Measurements from ENCODE around the gene B4GALT1. TPM values are rescaled to one million over a fixed set of nuclear protein-coding genes. Genes with fewer than 3 reads are reported as not detected.

The B4GALT1 gene
- total and polyA plus RNA-seq, 2 donors (not counting 3 experiments of a cell fraction or from before 2014, with no cell fraction given) = 61.4 to 66.5 TPM

DNA sequence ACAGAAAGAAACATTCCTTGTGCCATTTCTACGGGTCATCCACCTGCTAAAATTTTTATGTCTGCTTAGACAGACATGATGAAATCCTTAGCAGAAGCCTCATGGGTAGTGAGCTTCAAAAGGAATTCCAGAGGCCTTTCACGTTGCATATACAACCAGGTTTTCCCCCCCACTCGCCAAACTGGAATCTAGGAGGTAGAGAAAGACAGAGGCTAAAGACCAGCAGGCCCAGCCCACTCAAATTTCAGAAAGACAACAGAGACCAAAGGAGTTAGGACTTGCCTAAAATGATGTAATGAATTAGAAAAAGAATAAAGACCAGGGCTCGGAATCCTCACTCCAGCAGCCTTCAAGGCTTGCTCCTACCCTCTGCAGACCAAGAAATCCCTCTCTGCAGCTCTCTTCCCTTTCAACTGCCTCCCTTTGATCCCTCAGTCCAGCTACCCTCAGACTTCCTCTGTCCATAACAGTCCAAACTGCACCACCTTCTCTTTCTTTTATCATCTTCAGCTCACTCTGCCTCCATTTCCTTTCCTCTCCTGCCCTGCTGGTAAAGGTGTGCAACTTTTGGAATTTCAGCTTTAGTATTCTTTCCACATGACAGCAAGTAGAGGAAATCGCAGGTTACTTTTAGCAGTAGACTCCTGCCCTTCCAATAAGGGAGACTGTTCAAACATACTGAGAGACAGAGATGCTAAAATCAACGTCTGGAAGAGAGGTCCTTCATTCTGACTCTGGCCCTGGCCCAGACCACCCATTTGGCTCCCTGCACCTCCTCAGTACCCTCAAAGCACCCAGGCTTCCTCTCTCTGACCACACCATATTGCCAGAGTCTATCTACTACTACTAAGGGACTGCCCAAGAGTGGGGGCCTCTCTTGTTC lies 8.9 kb downstream of the B4GALT1 start:
- no peaks in the 10 kb centered on the region for H3K36me3 ChIP-seq (ENCODE audit: control insufficient read depth in 2 of 2, extremely low read depth in 1 of 2, insufficient read depth in 2 of 2, low read length in 2 of 2)
- H3K9ac ChIP-seq (replicated peaks; ENCODE audit: extremely low read depth, insufficient read depth, low read length) = peak overlapping the region; percentile 59
- no peak overlapping the region for H2AFZ ChIP-seq (ENCODE audit: low read depth, low read length)
- ChIA-PET POLR2A (no interaction called here), CTCF (interaction anchor here (0.5 to 3.6 kb wide), 5 partner anchors 9 to 68 kb away, joined by 3 to 12 read pairs (median 4); partner anchors contain the start of gene B4GALT1)
- intact Hi-C loops (cut with micrococcal nuclease) = no loop called here
- H3K27ac ChIP-seq (ENCODE audit: insufficient read depth, low read depth, low read length) = peak overlapping the region; percentile 97
- no peaks in the 10 kb centered on the region for H3K27me3 ChIP-seq (ENCODE audit: control insufficient read depth in 2 of 2, insufficient read depth in 2 of 2, low read length in 2 of 2)
- H3K4me3 ChIP-seq (replicated peaks in 1 of 3; ENCODE audit: insufficient read depth in 1 of 3, low read depth in 1 of 3, low read length in 3 of 3) = peak overlapping the region in 1 of 3 experiments; percentile 17
- BruUV-seq (replicated peaks) = no TSS peak
- peaks cover 67% of the 10 kb centered on the region for H3K4me1 ChIP-seq (ENCODE audit: control insufficient read depth, extremely low read depth, insufficient read depth, low read length)
- FAIRE-seq = peak; percentile 33
- no peak for DNase-seq (ENCODE audit: low read depth, low spot score)
- TF ChIP-seq EZH2 (IDR thresholded peaks at IDR 0.05; ENCODE audit: borderline replicate concordance, low read depth, low read length, severe bottlenecking) = no peak
- TF ChIP-seq, protein P1, sequence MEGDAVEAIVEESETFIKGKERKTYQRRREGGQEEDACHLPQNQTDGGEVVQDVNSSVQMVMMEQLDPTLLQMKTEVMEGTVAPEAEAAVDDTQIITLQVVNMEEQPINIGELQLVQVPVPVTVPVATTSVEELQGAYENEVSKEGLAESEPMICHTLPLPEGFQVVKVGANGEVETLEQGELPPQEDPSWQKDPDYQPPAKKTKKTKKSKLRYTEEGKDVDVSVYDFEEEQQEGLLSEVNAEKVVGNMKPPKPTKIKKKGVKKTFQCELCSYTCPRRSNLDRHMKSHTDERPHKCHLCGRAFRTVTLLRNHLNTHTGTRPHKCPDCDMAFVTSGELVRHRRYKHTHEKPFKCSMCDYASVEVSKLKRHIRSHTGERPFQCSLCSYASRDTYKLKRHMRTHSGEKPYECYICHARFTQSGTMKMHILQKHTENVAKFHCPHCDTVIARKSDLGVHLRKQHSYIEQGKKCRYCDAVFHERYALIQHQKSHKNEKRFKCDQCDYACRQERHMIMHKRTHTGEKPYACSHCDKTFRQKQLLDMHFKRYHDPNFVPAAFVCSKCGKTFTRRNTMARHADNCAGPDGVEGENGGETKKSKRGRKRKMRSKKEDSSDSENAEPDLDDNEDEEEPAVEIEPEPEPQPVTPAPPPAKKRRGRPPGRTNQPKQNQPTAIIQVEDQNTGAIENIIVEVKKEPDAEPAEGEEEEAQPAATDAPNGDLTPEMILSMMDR (IDR thresholded peaks at IDR 0.05; ENCODE audit: extremely low read depth in 1 of 2, insufficient read depth in 1 of 2, low read depth in 1 of 2, low read length in 2 of 2) = no peak
- no peak for TF ChIP-seq MYC (IDR thresholded peaks at IDR 0.05; ENCODE audit: low read depth, low read length)
- TF ChIP-seq FOS (IDR thresholded peaks at IDR 0.05; ENCODE audit: borderline replicate concordance, insufficient read depth, low read length) = no peak
- no peak for TF ChIP-seq POLR2AphosphoS5 (IDR thresholded peaks at IDR 0.05; ENCODE audit: insufficient read depth, low read depth, low read length)
- no peak for TF ChIP-seq JUN (IDR thresholded peaks at IDR 0.05; ENCODE audit: borderline replicate concordance, insufficient read depth, insufficient read length, low read depth)
- no peak for TF ChIP-seq GATA2 (IDR thresholded peaks at IDR 0.05; ENCODE audit: insufficient read depth, insufficient read length, low read depth, low read length)
- TF ChIP-seq, protein P2, sequence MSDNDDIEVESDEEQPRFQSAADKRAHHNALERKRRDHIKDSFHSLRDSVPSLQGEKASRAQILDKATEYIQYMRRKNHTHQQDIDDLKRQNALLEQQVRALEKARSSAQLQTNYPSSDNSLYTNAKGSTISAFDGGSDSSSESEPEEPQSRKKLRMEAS (IDR thresholded peaks at IDR 0.05; ENCODE audit: insufficient read depth, insufficient read length) = no peak
- TF ChIP-seq POLR2A (IDR thresholded peaks at IDR 0.05; ENCODE audit: low read depth, low read length) = no peak
- no peaks in the 10 kb centered on the region for H3K9me1 ChIP-seq (replicated peaks; ENCODE audit: control insufficient read depth, extremely low read depth, insufficient read depth, low read length)
- no peaks in the 10 kb centered on the region for H4K20me1 ChIP-seq (replicated peaks; ENCODE audit: control insufficient read depth, extremely low read depth, insufficient read depth, low read length)
- H3K9me3 ChIP-seq (replicated peaks; ENCODE audit: control insufficient read depth, insufficient read depth, low read length) = no peaks in the 10 kb centered on the region
- dilution Hi-C loops (cut with MboI; ENCODE audit: extremely low pct_ligation_motif_present, low sequenced_read_pairs) = no loop called here
- peak overlapping the region; percentile 72 for H3K4me2 ChIP-seq (ENCODE audit: insufficient read depth, low read length)
- peaks cover 85% of the 10 kb centered on the region for H3K79me2 ChIP-seq (ENCODE audit: control insufficient read depth, insufficient read depth, low read length)

All from endothelial cell of umbilical vein (primary cell).